Activated T-cell treated with anti-CD3 and anti-CD28 coated beads, Interleukin-2, amount 50 U/mL, for 4 hours (primary cell): ENCODE results near the gene ZNHIT2. TPM values are rescaled to one million over a fixed set of nuclear protein-coding genes. Genes with fewer than 3 reads are reported as not detected.
"Not testable (repeated sequence)": the region's sequence is repeated elsewhere in the genome, so short reads cannot be mapped to it uniquely, and the experiment has no call there.

Source experiments
- ATAC-seq, 2 donors: fragments of 200-7000 bp; cut with Tn5 transposase; one replicate each; pipeline ENCODE4 v1.10.0; 2021
- DNase-seq: peaks from one replicate; pipeline ENCODE4 v3.0.0-alpha.2; 2020
- H3K27me3 Mint-ChIP-seq: one replicate; pipeline ENCODE4 v1.8.0; 2021; ENCODE audit warnings: low read depth, mixed read lengths
- H3K36me3 Mint-ChIP-seq: one replicate; pipeline ENCODE4 v1.8.0; 2022; ENCODE audit warnings: mixed read lengths; ENCODE audit not compliant: insufficient read depth
- H3K4me1 Mint-ChIP-seq: one replicate; pipeline ENCODE4 v1.8.0; 2021; ENCODE audit warnings: low read depth, mixed read lengths
- H3K4me3 Mint-ChIP-seq: one replicate; pipeline ENCODE4 v1.8.0; 2021; ENCODE audit warnings: mild to moderate bottlenecking, moderate library complexity, mixed read lengths
- H3K9me3 Mint-ChIP-seq: one replicate; pipeline ENCODE4 v1.8.0; 2021; ENCODE audit warnings: mixed read lengths
- total RNA-seq, 3 donors: library from RNA; stranded (reverse); gene quantifications; one replicate each; pipeline ENCODE4 v1.2.1, GENCODE V29; 2021

The ZNHIT2 gene
- total RNA-seq, 3 donors from 2014 or later = 25.9 to 28.1 (median 26.2) TPM

GRCh38 chr11:65129649-65130441, 12.3 kb upstream of the ZNHIT2 start:
- DNase-seq = no peak
- peaks cover 20% of the 10 kb centered on the region for H3K4me1 Mint-ChIP-seq
- H3K36me3 Mint-ChIP-seq = peaks cover 20% of the 10 kb centered on the region

GRCh38 chr11:65128182-65129145, 11.0 kb upstream of the ZNHIT2 start:
- no peaks in the 10 kb centered on the region for H3K27me3 Mint-ChIP-seq
- H3K4me1 Mint-ChIP-seq = peaks cover 26% of the 10 kb centered on the region
- no peak for DNase-seq
- H3K9me3 Mint-ChIP-seq = no peaks in the 10 kb centered on the region
- no peak overlapping the region for H3K4me3 Mint-ChIP-seq
- no peak for ATAC-seq
- H3K36me3 Mint-ChIP-seq = peaks cover 23% of the 10 kb centered on the region

More at GRCh38 chr11:65129649-65130441, 12.3 kb upstream of the ZNHIT2 start:
- no peak for ATAC-seq
- Mint-ChIP-seq H3K4me3 (no peak overlapping the region), H3K27me3 (no peaks in the 10 kb centered on the region), H3K9me3 (no peaks in the 10 kb centered on the region)

- ATAC-seq = no peak
- Mint-ChIP-seq H3K4me1 (peaks cover 23% of the 10 kb centered on the region), H3K36me3 (peaks cover 18% of the 10 kb centered on the region), H3K4me3 (no peak overlapping the region), H3K9me3 (no peaks in the 10 kb centered on the region), H3K27me3 (no peaks in the 10 kb centered on the region)
- no peak for DNase-seq
Observed at GRCh38 chr11:65127473-65128181, 10.1 kb upstream of the ZNHIT2 start.

GRCh38 chr11:65126624-65127274, 9.2 kb upstream of the ZNHIT2 start:
- Mint-ChIP-seq H3K4me1 (peaks cover 20% of the 10 kb centered on the region), H3K36me3 (peaks cover 20% of the 10 kb centered on the region), H3K9me3 (no peaks in the 10 kb centered on the region), H3K4me3 (no peak overlapping the region), H3K27me3 (no peaks in the 10 kb centered on the region)
- no peak for DNase-seq
- ATAC-seq = no peak

GRCh38 chr11:65125197-65126056, 7.9 kb upstream of the ZNHIT2 start:
- Mint-ChIP-seq H3K36me3 (peaks cover 27% of the 10 kb centered on the region), H3K9me3 (no peaks in the 10 kb centered on the region), H3K27me3 (no peaks in the 10 kb centered on the region), H3K4me1 (peaks cover 28% of the 10 kb centered on the region), H3K4me3 (no peak overlapping the region)
- DNase-seq (no peak), ATAC-seq (no peak)

- Mint-ChIP-seq H3K9me3 (no peaks in the 10 kb centered on the region), H3K27me3 (no peaks in the 10 kb centered on the region), H3K4me3 (peak overlapping the region; percentile 67), H3K36me3 (peaks cover 31% of the 10 kb centered on the region), H3K4me1 (peaks cover 35% of the 10 kb centered on the region)
- DNase-seq (no peak), ATAC-seq (no peak)
Observed at GRCh38 chr11:65124480-65125196, 7.1 kb upstream of the ZNHIT2 start.

GRCh38 chr11:65121865-65122696, 4.6 kb upstream of the ZNHIT2 start, which contains the start of the genes FAU and MRPL49:
FAU (minus strand) TSS chr11:65122134; CDS start chr11:65121813, 321 bp downstream.
MRPL49 (plus strand) TSS chr11:65122321; CDS start chr11:65122347, 26 bp downstream.
- peaks cover 46% of the 10 kb centered on the region for H3K4me1 Mint-ChIP-seq
- ATAC-seq = peak; percentile 86 to 87
- DNase-seq = peak; percentile 98
- peak within 1 kb of the TSS; percentile 100 for H3K4me3 Mint-ChIP-seq
- no peaks in the 10 kb centered on the region for H3K27me3 Mint-ChIP-seq
- peaks cover 40% of the 10 kb centered on the region for H3K36me3 Mint-ChIP-seq
- H3K9me3 Mint-ChIP-seq = no peaks in the 10 kb centered on the region

GRCh38 chr11:65121447-65121864, 4.0 kb upstream of the ZNHIT2 start:
- ATAC-seq (no peak), DNase-seq (no peak)
- Mint-ChIP-seq H3K9me3 (no peaks in the 10 kb centered on the region), H3K27me3 (no peaks in the 10 kb centered on the region), H3K4me3 (peak overlapping the region; percentile 100), H3K4me1 (peaks cover 49% of the 10 kb centered on the region), H3K36me3 (peaks cover 37% of the 10 kb centered on the region)

- Mint-ChIP-seq H3K4me3 (peak overlapping the region; percentile 100), H3K36me3 (peaks cover 37% of the 10 kb centered on the region), H3K9me3 (no peaks in the 10 kb centered on the region), H3K4me1 (peaks cover 55% of the 10 kb centered on the region), H3K27me3 (no peaks in the 10 kb centered on the region)
- ATAC-seq (no peak), DNase-seq (no peak)
Observed at GRCh38 chr11:65120831-65121230, 3.3 kb upstream of the ZNHIT2 start.

- no peak for ATAC-seq
- no peak for DNase-seq
- Mint-ChIP-seq H3K4me3 (peak overlapping the region; percentile 100), H3K4me1 (peaks cover 56% of the 10 kb centered on the region), H3K36me3 (peaks cover 34% of the 10 kb centered on the region), H3K27me3 (no peaks in the 10 kb centered on the region), H3K9me3 (no peaks in the 10 kb centered on the region)
Observed at GRCh38 chr11:65119670-65119995, 2.1 kb upstream of the ZNHIT2 start.

- H3K4me1 Mint-ChIP-seq = peaks cover 53% of the 10 kb centered on the region
- H3K36me3 Mint-ChIP-seq = peaks cover 32% of the 10 kb centered on the region
Observed at GRCh38 chr11:65118891-65119669, 1.6 kb upstream of the ZNHIT2 start.

More at GRCh38 chr11:65118891-65119669, 1.6 kb upstream of the ZNHIT2 start:
- H3K4me3 Mint-ChIP-seq = peak overlapping the region; percentile 100
- H3K27me3 Mint-ChIP-seq, ATAC-seq, DNase-seq, H3K9me3 Mint-ChIP-seq: not testable (repeated sequence)
